SK-N-SH treated with all-trans-retinoic acid at 6 μM for 48 hours (cell line): Measurements from ENCODE around the gene RELL2.

ENCODE experiments used
- CSRNP3 ChIP-seq: fragments of 250-450 bp; sonication (Bioruptor Pico); IDR thresholded peaks from 2 replicates; pipeline ENCODE4 v1.5.1; 2021; ENCODE audit warnings: mild to moderate bottlenecking, moderate library complexity
- ESRRG ChIP-seq: fragments of 250-450 bp; sonication (Bioruptor Pico); IDR thresholded peaks from 2 replicates; pipeline ENCODE4 v1.6.1; 2021; ENCODE audit warnings: mild to moderate bottlenecking
- OSR1 ChIP-seq: fragments of 250-450 bp; sonication (Bioruptor Pico); IDR thresholded peaks from 2 replicates; pipeline ENCODE4 v1.8.0; 2022; ENCODE audit warnings: moderate library complexity, mild to moderate bottlenecking, inconsistent platforms
- POU6F1 ChIP-seq: fragments of 250-450 bp; sonication (Bioruptor Pico); IDR thresholded peaks from 2 replicates; pipeline ENCODE4 v1.8.0; 2021; ENCODE audit warnings: low read depth, mild to moderate bottlenecking, moderate library complexity, borderline replicate concordance
- PPARA ChIP-seq: fragments of 250-450 bp; sonication (Bioruptor Pico); IDR thresholded peaks from 2 replicates; pipeline ENCODE4 v1.5.0; 2020; ENCODE audit warnings: mild to moderate bottlenecking, borderline replicate concordance
- SNAI2 ChIP-seq: fragments of 250-450 bp; sonication (Bioruptor Pico); IDR thresholded peaks from 2 replicates; pipeline ENCODE4 v1.5.0; 2020; ENCODE audit warnings: mild to moderate bottlenecking, moderate library complexity
- ZC3H10 ChIP-seq: fragments of 250-450 bp; sonication (Bioruptor Pico); IDR thresholded peaks from 2 replicates; pipeline ENCODE4 v1.5.1; 2021; ENCODE audit warnings: mild to moderate bottlenecking, moderate library complexity
- ZFP30 ChIP-seq: fragments of 450-650 bp; formaldehyde crosslinking; IDR thresholded peaks from 2 replicates; pipeline ENCODE4 v1.5.0; 2022; ENCODE audit warnings: mild to moderate bottlenecking, moderate library complexity

GRCh38 chr5:141669520-141669919, 32.7 kb downstream of the RELL2 start:
- no peak for TF ChIP-seq ZFP30
- TF ChIP-seq CSRNP3 (CRISPR knock-in tag): no peak
- TF ChIP-seq SNAI2 (CRISPR knock-in tag): no peak
- no peak for TF ChIP-seq ZC3H10
- TF ChIP-seq ESRRG: no peak
- TF ChIP-seq OSR1 (CRISPR knock-in tag): no peak
- TF ChIP-seq POU6F1: no peak
- TF ChIP-seq PPARA: no peak
